ENCODE results near the gene VPS26C.

Gene VPS26C

GRCh38 chr21:37264808-37265207 is 2.3 kb downstream of the VPS26C start:
- DNase-seq (ENCODE audit: low read depth) = no peak

GRCh38 chr21:37263827-37264600 is 3.1 kb downstream of the VPS26C start:
- no peak for DNase-seq (ENCODE audit: low read depth)

- DNase-seq (ENCODE audit: low read depth) = no peak
Observed at GRCh38 chr21:37259426-37259825, 7.7 kb downstream of the VPS26C start.

GRCh38 chr21:37257967-37258877 is 8.9 kb downstream of the VPS26C start:
- DNase-seq (ENCODE audit: low read depth) = peak; percentile 24

- DNase-seq (ENCODE audit: low read depth) = no peak
Observed at GRCh38 chr21:37257511-37257966, 9.6 kb downstream of the VPS26C start.

GRCh38 chr21:37253991-37254390 is 13.1 kb downstream of the VPS26C start:
- DNase-seq (ENCODE audit: low read depth) = no peak

GRCh38 chr21:37251294-37251634 is 15.9 kb downstream of the VPS26C start:
- no peak for DNase-seq (ENCODE audit: low read depth)

- DNase-seq (ENCODE audit: low read depth) = no peak
Observed at GRCh38 chr21:37249112-37249904, 17.8 kb downstream of the VPS26C start.

- no peak for DNase-seq (ENCODE audit: low read depth)
Observed at GRCh38 chr21:37248298-37248697, 18.8 kb downstream of the VPS26C start.

GRCh38 chr21:37245151-37245550 is 22.0 kb downstream of the VPS26C start:
- no peak for DNase-seq (ENCODE audit: low read depth)

GRCh38 chr21:37244501-37245095 is 22.5 kb downstream of the VPS26C start:
- DNase-seq (ENCODE audit: low read depth) = no peak

GRCh38 chr21:37243961-37244360 is 23.2 kb downstream of the VPS26C start:
- DNase-seq (ENCODE audit: low read depth) = no peak

- DNase-seq (ENCODE audit: low read depth) = no peak
Observed at GRCh38 chr21:37241426-37241825, 25.7 kb downstream of the VPS26C start.

GRCh38 chr21:37240978-37241377 is 26.2 kb downstream of the VPS26C start:
- no peak for DNase-seq (ENCODE audit: low read depth)

GRCh38 chr21:37237764-37238163 is 29.4 kb downstream of the VPS26C start:
- no peak for DNase-seq (ENCODE audit: low read depth)

- DNase-seq (ENCODE audit: low read depth) = no peak
Observed at GRCh38 chr21:37237346-37237745, 29.8 kb downstream of the VPS26C start.

- DNase-seq (ENCODE audit: low read depth) = no peak
Observed at GRCh38 chr21:37233551-37234146, 33.5 kb downstream of the VPS26C start.

- DNase-seq (ENCODE audit: low read depth) = no peak
Observed at GRCh38 chr21:37232274-37233018, 34.7 kb downstream of the VPS26C start.

GRCh38 chr21:37231671-37232070 is 35.5 kb downstream of the VPS26C start:
- DNase-seq (ENCODE audit: low read depth) = no peak

- DNase-seq (ENCODE audit: low read depth) = no peak
Observed at GRCh38 chr21:37231249-37231645, 35.9 kb downstream of the VPS26C start.
